OCI-LY3 (cell line): Measurements from ENCODE around the gene M6PR.

Source experiments
- CTCF ChIP-seq: fragments of 200-600, 300-600 bp; sonication (generic); IDR thresholded peaks from 2 replicates; pipeline ENCODE4 v1.5.1; 2014; ENCODE audit warnings: antibody characterized with exemption, low read length, low read depth
- EZH2phosphoT487 ChIP-seq: fragments of 200-600 bp; shearing (Covaris generic); IDR thresholded peaks from 2 replicates; pipeline ENCODE4 v1.6.1; 2018; ENCODE audit warnings: antibody characterized with exemption, mixed run types, low read depth

- TF ChIP-seq CTCF (no peak), EZH2phosphoT487 (no peak)
Measured at GRCh38 chr12:8907513-8907912, 41.9 kb downstream of the M6PR start.
